DND-41 (cell line): ENCODE results near the gene UGP2.

Experiments
- CTCF ChIP-seq: IDR thresholded peaks from 2 replicates; pipeline ENCODE4 v1.5.1; 2012; ENCODE audit warnings: borderline replicate concordance, low read length, moderate library complexity, mild to moderate bottlenecking; ENCODE audit not compliant: poor library complexity, severe bottlenecking; ENCODE audit errors: extremely low read depth
- EZH2 ChIP-seq: IDR thresholded peaks from 3 replicates; pipeline ENCODE4 v1.6.1; 2012; ENCODE audit warnings: borderline replicate concordance, low read depth, mild to moderate bottlenecking, moderate library complexity, low read length, inconsistent platforms; ENCODE audit not compliant: severe bottlenecking

DNA sequence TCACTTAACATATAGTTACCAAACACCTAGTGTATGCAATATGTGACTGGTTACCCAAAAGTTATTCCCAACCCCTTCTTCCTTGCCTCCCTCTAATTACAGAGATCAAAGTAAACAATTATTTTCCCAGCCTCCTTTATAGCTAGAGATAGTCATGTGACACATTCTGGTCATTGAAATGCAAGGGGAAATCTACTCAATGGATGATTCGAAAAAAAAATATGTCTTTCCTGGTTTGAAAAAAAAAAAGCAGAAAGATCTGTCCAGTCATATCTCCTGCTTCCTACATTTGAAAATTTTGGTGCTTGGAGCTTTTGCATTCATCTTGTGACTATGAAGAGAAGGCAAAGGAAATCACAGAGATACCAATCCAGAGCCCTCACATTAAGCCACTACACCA lies 27.6 kb upstream of the UGP2 start:
- TF ChIP-seq CTCF (no peak), EZH2 (no peak)
